HL-60 (cell line): ENCODE results near the gene SPNS2.

Experiments used
- DNase-seq, 2 experiments: peaks; one replicate each; pipeline ENCODE4 v3.0.0-alpha.2; 2010 to 2020; ENCODE audit warnings: low read depth in 1 of 2, low spot score in 1 of 2
- H3K27ac ChIP-seq: fragments of 250-450 bp; sonication (Bioruptor Pico); replicated peaks from 2 replicates; pipeline ENCODE4 v1.5.1; 2020; ENCODE audit warnings: mild to moderate bottlenecking, moderate library complexity
- H3K27me3 ChIP-seq: fragments of 250-450 bp; sonication (Bioruptor Pico); 2 replicates; pipeline ENCODE4 v1.5.1; 2021; ENCODE audit warnings: mild to moderate bottlenecking, moderate library complexity; ENCODE audit not compliant: insufficient read depth, poor library complexity, severe bottlenecking
- H3K4me3 ChIP-seq: replicated peaks from 2 replicates; pipeline ENCODE4 v1.5.1; 2011; ENCODE audit warnings: mild to moderate bottlenecking, control low read depth, low read length; ENCODE audit not compliant: insufficient read depth
- GABPA ChIP-seq: IDR thresholded peaks from 2 replicates; pipeline ENCODE4 v1.6.1; 2012; ENCODE audit warnings: low read depth
- POLR2AphosphoS5 ChIP-seq: IDR thresholded peaks from 2 replicates; pipeline ENCODE4 v1.6.1; 2012; ENCODE audit warnings: low read depth
- REST ChIP-seq: IDR thresholded peaks from 2 replicates; pipeline ENCODE4 v1.6.1; 2012; ENCODE audit warnings: low read depth; ENCODE audit not compliant: insufficient replicate concordance
- SPI1 ChIP-seq: IDR thresholded peaks from 2 replicates; pipeline ENCODE4 v1.6.1; 2012; ENCODE audit warnings: low read depth, mild to moderate bottlenecking, borderline replicate concordance
- TF ChIP-seq, protein P1 (sequence below): IDR thresholded peaks from one replicate; pipeline ENCODE4 v1.5.1; 2011; ENCODE audit warnings: low read length, control low read depth, inconsistent platforms; ENCODE audit not compliant: insufficient read depth

The SPNS2 gene

DNA sequence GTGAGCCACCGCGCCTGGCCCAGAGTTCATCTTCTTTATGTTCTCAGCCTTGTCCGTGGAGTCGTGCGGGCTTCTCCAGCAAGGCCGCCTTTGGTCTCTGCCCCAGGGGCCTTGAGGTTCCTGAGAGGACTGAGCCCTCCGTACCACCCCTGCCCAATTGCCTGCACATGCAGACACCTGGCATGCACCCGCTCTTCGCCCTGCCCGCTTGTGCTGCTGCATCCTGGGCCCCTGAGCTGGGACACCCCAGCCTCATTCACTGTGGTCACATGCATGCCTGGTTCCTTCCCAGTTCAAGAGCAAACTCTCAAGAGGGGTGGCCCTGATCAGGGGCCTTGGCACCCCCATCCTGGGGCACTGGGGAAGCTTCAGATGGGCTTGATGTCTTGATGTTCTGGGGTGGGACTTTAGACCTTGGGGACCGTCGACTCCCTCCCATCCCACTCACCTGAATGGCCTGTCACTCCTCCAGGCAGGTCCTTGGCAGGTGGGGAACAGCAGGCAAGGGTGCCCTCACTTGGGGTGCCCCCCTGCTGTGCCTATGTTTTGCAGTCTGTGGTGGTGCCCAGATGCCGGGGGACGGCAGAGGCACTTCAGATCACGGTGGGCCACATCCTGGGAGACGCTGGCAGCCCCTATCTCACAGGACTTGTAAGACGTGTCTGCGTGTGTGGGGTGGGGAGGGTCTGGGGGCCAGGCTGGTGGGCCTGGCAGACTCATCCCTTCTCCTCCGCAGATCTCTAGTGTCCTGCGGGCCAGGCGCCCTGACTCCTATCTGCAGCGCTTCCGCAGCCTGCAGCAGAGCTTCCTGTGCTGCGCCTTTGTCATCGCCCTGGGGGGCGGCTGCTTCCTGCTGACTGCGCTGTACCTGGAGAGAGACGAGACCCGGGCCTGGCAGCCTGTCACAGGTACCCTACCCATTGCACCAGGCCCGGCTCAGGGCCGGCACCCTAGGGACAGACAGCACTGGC, 12.7 kb upstream of the SPNS2 start:
- Histone ChIP-seq H3K27ac (no peak overlapping the region), H3K27me3 (no peaks in the 10 kb centered on the region), H3K4me3 (no peak overlapping the region)
- TF ChIP-seq, protein P1, sequence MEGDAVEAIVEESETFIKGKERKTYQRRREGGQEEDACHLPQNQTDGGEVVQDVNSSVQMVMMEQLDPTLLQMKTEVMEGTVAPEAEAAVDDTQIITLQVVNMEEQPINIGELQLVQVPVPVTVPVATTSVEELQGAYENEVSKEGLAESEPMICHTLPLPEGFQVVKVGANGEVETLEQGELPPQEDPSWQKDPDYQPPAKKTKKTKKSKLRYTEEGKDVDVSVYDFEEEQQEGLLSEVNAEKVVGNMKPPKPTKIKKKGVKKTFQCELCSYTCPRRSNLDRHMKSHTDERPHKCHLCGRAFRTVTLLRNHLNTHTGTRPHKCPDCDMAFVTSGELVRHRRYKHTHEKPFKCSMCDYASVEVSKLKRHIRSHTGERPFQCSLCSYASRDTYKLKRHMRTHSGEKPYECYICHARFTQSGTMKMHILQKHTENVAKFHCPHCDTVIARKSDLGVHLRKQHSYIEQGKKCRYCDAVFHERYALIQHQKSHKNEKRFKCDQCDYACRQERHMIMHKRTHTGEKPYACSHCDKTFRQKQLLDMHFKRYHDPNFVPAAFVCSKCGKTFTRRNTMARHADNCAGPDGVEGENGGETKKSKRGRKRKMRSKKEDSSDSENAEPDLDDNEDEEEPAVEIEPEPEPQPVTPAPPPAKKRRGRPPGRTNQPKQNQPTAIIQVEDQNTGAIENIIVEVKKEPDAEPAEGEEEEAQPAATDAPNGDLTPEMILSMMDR: no peak
- TF ChIP-seq GABPA (no peak), REST (no peak), POLR2AphosphoS5 (no peak; the same call in 1 of the 2 replicates), SPI1 (no peak)
- no peak for DNase-seq

GRCh38 chr17:4487296-4487695, 11.4 kb upstream of the SPNS2 start:
- TF ChIP-seq, protein P1: no peak
- TF ChIP-seq SPI1 (no peak), GABPA (no peak), POLR2AphosphoS5 (no peak; the same call in 1 of the 2 replicates), REST (no peak)
- Histone ChIP-seq H3K27ac (no peak overlapping the region), H3K27me3 (no peaks in the 10 kb centered on the region), H3K4me3 (no peak overlapping the region)
- no peak for DNase-seq

DNA sequence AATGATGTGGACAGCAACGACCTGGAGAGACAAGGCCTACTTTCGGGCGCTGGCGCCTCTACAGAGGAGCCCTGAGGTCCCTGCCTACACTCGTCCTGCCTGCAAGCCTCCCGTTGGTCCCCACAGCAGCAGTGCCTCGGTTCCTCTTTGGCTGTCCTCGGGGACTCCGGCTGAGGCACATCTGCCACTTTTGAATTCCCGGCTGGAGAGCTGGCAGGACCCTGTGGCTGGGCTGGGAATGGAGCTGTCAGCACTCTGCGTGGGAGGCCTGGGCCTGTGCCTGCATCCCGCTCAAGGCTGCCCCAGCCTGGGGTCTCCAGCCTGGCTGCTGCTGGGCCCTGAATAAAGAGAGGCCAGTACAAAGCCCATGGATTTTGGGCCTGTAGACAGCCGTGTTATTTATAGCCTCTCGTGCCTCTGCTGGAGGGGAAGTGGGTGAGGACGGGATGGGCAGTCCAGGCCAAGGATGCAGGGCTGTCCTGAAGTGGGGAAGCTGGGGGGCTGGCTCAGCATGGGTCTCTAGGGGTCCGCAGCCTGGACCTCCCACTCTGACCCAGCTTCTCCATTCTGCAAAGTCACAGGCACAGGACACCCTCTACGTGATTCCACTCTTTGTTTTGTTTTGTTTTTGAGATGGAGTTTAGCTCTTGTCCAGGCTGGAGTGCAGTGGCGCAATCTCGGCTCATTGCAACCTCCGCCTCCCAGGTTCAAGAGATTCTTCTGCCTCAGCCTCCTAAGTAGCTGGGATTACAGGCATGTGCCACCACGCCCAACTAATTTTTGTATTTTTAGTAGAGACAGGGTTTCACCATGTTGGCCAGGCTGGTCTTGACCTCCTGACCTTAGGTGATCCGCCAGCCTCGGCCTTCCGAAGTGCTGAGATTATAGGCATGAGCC, 10.6 kb upstream of the SPNS2 start:
- Histone ChIP-seq H3K27ac (no peak overlapping the region), H3K4me3 (no peak overlapping the region), H3K27me3 (no peaks in the 10 kb centered on the region)
- DNase-seq: no peak
- TF ChIP-seq, protein P1: no peak
- TF ChIP-seq GABPA (no peak), SPI1 (no peak), POLR2AphosphoS5 (no peak), REST (no peak)
